Measurements from ENCODE around the gene CREM.

CREM gene

GRCh38 chr10:35130663-35131062, 4.0 kb downstream of the CREM start:
- no peak for TF ChIP-seq PATZ1 (CRISPR knock-in tag; IDR thresholded peaks at IDR 0.05; ENCODE audit: borderline replicate concordance)
- TF ChIP-seq CSRNP3 (CRISPR knock-in tag; IDR thresholded peaks at IDR 0.05): no peak
- TF ChIP-seq, protein P1, sequence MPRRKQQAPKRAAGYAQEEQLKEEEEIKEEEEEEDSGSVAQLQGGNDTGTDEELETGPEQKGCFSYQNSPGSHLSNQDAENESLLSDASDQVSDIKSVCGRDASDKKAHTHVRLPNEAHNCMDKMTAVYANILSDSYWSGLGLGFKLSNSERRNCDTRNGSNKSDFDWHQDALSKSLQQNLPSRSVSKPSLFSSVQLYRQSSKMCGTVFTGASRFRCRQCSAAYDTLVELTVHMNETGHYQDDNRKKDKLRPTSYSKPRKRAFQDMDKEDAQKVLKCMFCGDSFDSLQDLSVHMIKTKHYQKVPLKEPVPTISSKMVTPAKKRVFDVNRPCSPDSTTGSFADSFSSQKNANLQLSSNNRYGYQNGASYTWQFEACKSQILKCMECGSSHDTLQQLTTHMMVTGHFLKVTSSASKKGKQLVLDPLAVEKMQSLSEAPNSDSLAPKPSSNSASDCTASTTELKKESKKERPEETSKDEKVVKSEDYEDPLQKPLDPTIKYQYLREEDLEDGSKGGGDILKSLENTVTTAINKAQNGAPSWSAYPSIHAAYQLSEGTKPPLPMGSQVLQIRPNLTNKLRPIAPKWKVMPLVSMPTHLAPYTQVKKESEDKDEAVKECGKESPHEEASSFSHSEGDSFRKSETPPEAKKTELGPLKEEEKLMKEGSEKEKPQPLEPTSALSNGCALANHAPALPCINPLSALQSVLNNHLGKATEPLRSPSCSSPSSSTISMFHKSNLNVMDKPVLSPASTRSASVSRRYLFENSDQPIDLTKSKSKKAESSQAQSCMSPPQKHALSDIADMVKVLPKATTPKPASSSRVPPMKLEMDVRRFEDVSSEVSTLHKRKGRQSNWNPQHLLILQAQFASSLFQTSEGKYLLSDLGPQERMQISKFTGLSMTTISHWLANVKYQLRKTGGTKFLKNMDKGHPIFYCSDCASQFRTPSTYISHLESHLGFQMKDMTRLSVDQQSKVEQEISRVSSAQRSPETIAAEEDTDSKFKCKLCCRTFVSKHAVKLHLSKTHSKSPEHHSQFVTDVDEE (CRISPR knock-in tag; IDR thresholded peaks at IDR 0.05): no peak
- no peak for TF ChIP-seq ZNF8 (CRISPR knock-in tag; IDR thresholded peaks at IDR 0.05)
- TF ChIP-seq CSDC2 (CRISPR knock-in tag; IDR thresholded peaks at IDR 0.05): no peak
- TF ChIP-seq ZNF70 (CRISPR knock-in tag; IDR thresholded peaks at IDR 0.05): no peak
- TF ChIP-seq ZC3H10 (CRISPR knock-in tag; IDR thresholded peaks at IDR 0.05): no peak
- no peak for TF ChIP-seq ZFP30 (CRISPR knock-in tag; IDR thresholded peaks at IDR 0.05)
- no peak for TF ChIP-seq ISL1 (CRISPR knock-in tag; IDR thresholded peaks at IDR 0.05)
- TF ChIP-seq PPARA (CRISPR knock-in tag; IDR thresholded peaks at IDR 0.05; ENCODE audit: borderline replicate concordance): no peak
- TF ChIP-seq ARNTL (CRISPR knock-in tag; IDR thresholded peaks at IDR 0.05; ENCODE audit: borderline replicate concordance, low read depth): no peak
- no peak for TF ChIP-seq SNAI2 (CRISPR knock-in tag; IDR thresholded peaks at IDR 0.05)
- TF ChIP-seq ZFP3 (CRISPR knock-in tag; IDR thresholded peaks at IDR 0.05): no peak
- no peak for TF ChIP-seq POU6F1 (CRISPR knock-in tag; IDR thresholded peaks at IDR 0.05; ENCODE audit: borderline replicate concordance, low read depth)
- TF ChIP-seq RARB (CRISPR knock-in tag; IDR thresholded peaks at IDR 0.05): no peak
- no peak for TF ChIP-seq ZNF565 (CRISPR knock-in tag; conservative IDR thresholded peaks at IDR 0.05; ENCODE audit: low read depth)
- TF ChIP-seq ESRRG (CRISPR knock-in tag; IDR thresholded peaks at IDR 0.05): no peak
- TF ChIP-seq BACH2 (CRISPR knock-in tag; IDR thresholded peaks at IDR 0.05; ENCODE audit: borderline replicate concordance): no peak
- TF ChIP-seq OSR1 (CRISPR knock-in tag; IDR thresholded peaks at IDR 0.05): no peak
- no peak for TF ChIP-seq TCF4 (CRISPR knock-in tag; IDR thresholded peaks at IDR 0.05; ENCODE audit: borderline replicate concordance)
- no peak for ATAC-seq

DNA sequence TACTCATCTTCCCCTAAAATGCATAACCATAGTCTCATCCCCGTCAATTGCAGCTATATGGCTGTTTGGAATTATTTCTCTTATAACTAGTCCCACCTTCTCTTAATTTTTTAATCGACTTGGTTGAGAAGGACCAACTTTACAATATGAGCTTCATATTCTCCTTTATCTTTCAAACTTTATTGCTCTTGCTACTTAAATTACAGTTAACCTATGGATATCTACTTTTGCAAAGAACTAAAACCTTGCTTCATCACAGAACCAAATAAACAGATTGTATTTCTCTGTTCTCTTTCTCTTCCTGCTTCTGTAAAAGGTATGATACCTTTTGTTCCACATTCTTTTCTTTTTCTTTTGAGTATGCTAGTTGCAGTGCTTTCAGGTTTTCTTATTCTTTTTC, 6.1 kb downstream of the CREM start:
- no peak for TF ChIP-seq ZNF565 (CRISPR knock-in tag; conservative IDR thresholded peaks at IDR 0.05; ENCODE audit: low read depth)
- TF ChIP-seq CSRNP3 (CRISPR knock-in tag; IDR thresholded peaks at IDR 0.05): no peak
- no peak for TF ChIP-seq PPARA (CRISPR knock-in tag; IDR thresholded peaks at IDR 0.05; ENCODE audit: borderline replicate concordance)
- no peak for TF ChIP-seq ZC3H10 (CRISPR knock-in tag; IDR thresholded peaks at IDR 0.05)
- TF ChIP-seq GLIS3 (CRISPR knock-in tag; IDR thresholded peaks at IDR 0.05): no peak
- no peak for TF ChIP-seq ZFP3 (CRISPR knock-in tag; IDR thresholded peaks at IDR 0.05)
- TF ChIP-seq, protein P1 (CRISPR knock-in tag; IDR thresholded peaks at IDR 0.05): no peak
- TF ChIP-seq OSR1 (CRISPR knock-in tag; IDR thresholded peaks at IDR 0.05): no peak
- TF ChIP-seq RARB (CRISPR knock-in tag; IDR thresholded peaks at IDR 0.05): no peak
- no peak for TF ChIP-seq ZFP30 (CRISPR knock-in tag; IDR thresholded peaks at IDR 0.05)
- no peak for TF ChIP-seq ESRRG (CRISPR knock-in tag; IDR thresholded peaks at IDR 0.05)
- no peak for TF ChIP-seq BACH2 (CRISPR knock-in tag; IDR thresholded peaks at IDR 0.05; ENCODE audit: borderline replicate concordance)
- no peak for TF ChIP-seq TOX (CRISPR knock-in tag; IDR thresholded peaks at IDR 0.05; ENCODE audit: borderline replicate concordance)
- TF ChIP-seq PATZ1 (CRISPR knock-in tag; IDR thresholded peaks at IDR 0.05; ENCODE audit: borderline replicate concordance): no peak
- no peak for TF ChIP-seq ZNF70 (CRISPR knock-in tag; IDR thresholded peaks at IDR 0.05)
- no peak for TF ChIP-seq ISL1 (CRISPR knock-in tag; IDR thresholded peaks at IDR 0.05)
- TF ChIP-seq ARNTL (CRISPR knock-in tag; IDR thresholded peaks at IDR 0.05; ENCODE audit: borderline replicate concordance, low read depth): no peak
- TF ChIP-seq ZNF8 (CRISPR knock-in tag; IDR thresholded peaks at IDR 0.05): no peak
- ATAC-seq: no peak

All from SK-N-SH treated with all-trans-retinoic acid at 6 μM for 48 hours (cell line).